Measurements from ENCODE around the gene BRI3BP. TPM values are rescaled to one million over a fixed set of nuclear protein-coding genes. Genes with fewer than 3 reads are reported as not detected.
"Not testable (repeated sequence)": the region's sequence is repeated elsewhere in the genome, so short reads cannot be mapped to it uniquely, and the experiment has no call there.

The BRI3BP gene
- total and polyA plus RNA-seq, 9 donors, result 2.5 to 4.7 (median 3.3) TPM

DNA sequence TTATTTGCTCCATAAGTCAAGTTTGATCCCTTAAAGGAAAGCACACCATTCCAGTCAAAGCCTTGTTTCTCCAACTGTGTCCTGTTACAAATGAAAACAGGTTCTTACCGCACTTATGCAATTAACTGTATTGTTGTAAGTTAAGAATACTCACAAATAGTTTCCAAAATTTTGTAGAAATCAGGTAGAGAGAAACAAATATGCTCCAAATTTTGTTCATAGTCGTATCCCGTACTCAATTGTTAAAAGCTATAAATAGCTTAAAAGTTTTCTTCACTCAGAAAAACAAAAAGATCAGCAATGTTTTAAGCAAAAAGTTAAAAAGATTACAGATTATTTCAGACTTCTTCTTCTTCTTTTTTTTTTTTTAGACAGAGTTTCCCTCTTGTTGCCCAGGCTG is 67.8 kb downstream of the BRI3BP start:
- Histone ChIP-seq H3K27me3 (ENCODE audit: control insufficient read depth, insufficient read depth, low read length) (peaks cover 5% of the 10 kb centered on the region), H3K27ac (ENCODE audit: low read length) (no peak overlapping the region), H3K36me3 (ENCODE audit: control insufficient read depth, insufficient read depth, low read length) (no peaks in the 10 kb centered on the region), H3K4me1 (ENCODE audit: control insufficient read depth, insufficient read depth, low read length) (peaks cover 10% of the 10 kb centered on the region), H3K9me3 (replicated peaks; ENCODE audit: control insufficient read depth, low read depth, low read length) (peaks cover 2% of the 10 kb centered on the region), H3K4me3 (ENCODE audit: low read length) (no peak overlapping the region)
- no peak for DNase-seq
- WGBS (ENCODE audit: insufficient coverage), result no CpG with 5 or more reads among the region's 3 CpGs

DNA sequence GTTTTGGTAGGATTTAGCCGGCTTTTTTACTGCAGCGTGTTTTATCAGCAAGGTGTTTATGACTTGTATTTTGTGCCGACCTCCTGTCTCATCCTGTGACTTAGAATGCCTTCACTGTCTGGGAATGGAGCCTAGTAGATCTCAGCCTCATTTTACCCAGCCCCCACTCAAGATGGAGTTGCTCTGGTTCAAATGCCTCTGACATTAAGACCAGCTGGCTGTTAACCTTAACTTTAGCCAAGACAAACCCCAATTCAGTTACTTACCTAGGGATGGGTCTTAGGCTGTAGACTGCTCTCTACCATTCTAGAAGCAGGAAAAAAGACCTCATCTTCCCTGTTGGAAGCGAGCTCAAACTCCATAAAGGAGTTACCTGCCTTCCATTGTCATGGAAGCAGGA is 70.1 kb downstream of the BRI3BP start:
- not testable (repeated sequence) for H3K36me3 ChIP-seq (ENCODE audit: control insufficient read depth, insufficient read depth, low read length); H3K4me3 ChIP-seq (ENCODE audit: low read length); H3K27ac ChIP-seq (ENCODE audit: low read length); H3K9me3 ChIP-seq (replicated peaks; ENCODE audit: control insufficient read depth, low read depth, low read length); H3K27me3 ChIP-seq (ENCODE audit: control insufficient read depth, insufficient read depth, low read length); DNase-seq
- 0% methylated on average over 1 of the region's 4 CpGs for WGBS (ENCODE audit: insufficient coverage)
- H3K4me1 ChIP-seq (ENCODE audit: control insufficient read depth, insufficient read depth, low read length), result peaks cover 28% of the 10 kb centered on the region

DNA sequence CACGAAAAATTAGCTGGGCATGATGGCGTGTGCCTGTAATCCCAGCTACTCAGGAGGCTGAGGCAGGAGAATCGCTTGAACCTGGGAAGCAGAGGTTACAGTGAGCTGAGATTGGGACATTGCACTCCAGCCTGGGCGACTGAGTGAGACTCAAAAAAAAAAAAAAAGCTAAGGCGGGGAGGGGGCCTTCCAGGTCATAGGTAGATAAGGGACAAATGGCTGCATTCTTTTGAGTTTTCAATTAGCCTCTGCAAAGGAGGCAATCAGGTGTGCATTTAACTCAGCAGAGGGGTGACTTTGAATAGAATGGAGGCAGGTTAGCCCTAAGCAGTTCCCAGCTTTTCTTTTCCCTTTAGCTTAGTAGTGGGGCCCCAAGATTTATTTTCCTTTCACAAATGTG is 71.0 kb downstream of the BRI3BP start:
- 66% methylated on average over 3 of the region's 5 CpGs for WGBS (ENCODE audit: insufficient coverage)

DNA sequence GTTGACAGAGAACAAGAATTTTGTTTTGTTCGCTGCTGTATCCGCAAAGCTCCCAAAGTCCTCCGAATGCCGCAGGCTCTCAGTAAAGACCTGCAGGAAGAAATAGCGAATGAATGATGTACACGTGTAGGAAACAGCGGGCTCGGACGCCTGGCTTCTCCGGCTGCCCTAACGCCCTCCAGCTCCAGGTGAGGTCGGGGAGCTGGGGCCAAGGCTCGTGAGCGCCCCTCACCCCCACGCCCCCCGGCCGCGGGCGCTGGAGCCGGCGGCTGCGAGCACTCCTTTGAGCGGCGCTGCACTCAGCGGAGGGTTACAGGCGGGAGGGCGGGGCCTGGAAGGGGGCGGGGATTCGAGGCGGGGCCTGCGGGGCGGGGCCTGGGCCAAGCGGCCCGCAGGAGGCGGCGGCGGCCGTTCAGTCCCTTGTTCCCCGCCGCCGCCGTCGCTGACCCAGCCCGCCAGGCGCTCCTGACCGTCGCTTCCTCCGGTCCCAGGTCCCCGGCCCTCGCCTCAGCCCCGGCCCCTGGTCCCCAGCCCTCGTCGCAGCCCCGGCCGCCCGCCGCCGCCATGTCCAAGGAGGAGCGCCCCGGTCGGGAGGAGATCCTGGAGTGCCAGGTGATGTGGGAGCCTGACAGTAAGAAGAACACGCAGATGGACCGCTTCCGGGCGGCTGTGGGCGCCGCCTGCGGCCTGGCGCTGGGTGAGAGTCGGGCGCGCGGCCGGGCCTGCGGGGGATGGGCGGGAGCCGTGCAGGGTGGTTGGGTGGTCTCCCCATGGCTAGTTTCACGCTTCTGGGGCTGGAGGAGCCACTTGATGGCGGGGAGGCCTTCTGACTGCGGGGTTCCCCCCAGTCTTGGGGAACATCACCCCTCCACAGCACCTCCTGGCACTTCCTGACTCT is 71.8 kb downstream of the BRI3BP start, which contains the start of gene AACS:
TSS of gene AACS (plus strand) at position 415 of the 898 bp plus-strand sequence. CDS start at position 565, 150 bp downstream.
- DNase-seq, result peak; percentile 87
- Histone ChIP-seq H3K4me3 (ENCODE audit: low read length) (peak within 1 kb of the TSS; percentile 70), H3K9me3 (replicated peaks; ENCODE audit: control insufficient read depth, low read depth, low read length) (peaks cover 2% of the 10 kb centered on the region), H3K36me3 (ENCODE audit: control insufficient read depth, insufficient read depth, low read length) (peaks cover 10% of the 10 kb centered on the region), H3K4me1 (ENCODE audit: control insufficient read depth, insufficient read depth, low read length) (peaks cover 45% of the 10 kb centered on the region), H3K27ac (ENCODE audit: low read length) (peak within 1 kb of the TSS; percentile 29), H3K27me3 (ENCODE audit: control insufficient read depth, insufficient read depth, low read length) (peaks cover 5% of the 10 kb centered on the region)
- WGBS (ENCODE audit: insufficient coverage), result under 1% methylated on average over 70 of the region's 80 CpGs

More for the DNA sequence above, 71.0 kb downstream of the BRI3BP start:
- Histone ChIP-seq H3K27me3 (ENCODE audit: control insufficient read depth, insufficient read depth, low read length) (peaks cover 5% of the 10 kb centered on the region), H3K27ac (ENCODE audit: low read length) (no peak overlapping the region), H3K9me3 (replicated peaks; ENCODE audit: control insufficient read depth, low read depth, low read length) (peaks cover 2% of the 10 kb centered on the region), H3K4me1 (ENCODE audit: control insufficient read depth, insufficient read depth, low read length) (peaks cover 38% of the 10 kb centered on the region), H3K36me3 (ENCODE audit: control insufficient read depth, insufficient read depth, low read length) (peaks cover 10% of the 10 kb centered on the region), H3K4me3 (ENCODE audit: low read length) (no peak overlapping the region)
- DNase-seq, result no peak

- peaks cover 5% of the 10 kb centered on the region for H3K27me3 ChIP-seq (ENCODE audit: control insufficient read depth, insufficient read depth, low read length)
- peaks cover 51% of the 10 kb centered on the region for H3K4me1 ChIP-seq (ENCODE audit: control insufficient read depth, insufficient read depth, low read length)
- DNase-seq, result peak; percentile 19
- peak overlapping the region; percentile 70 for H3K4me3 ChIP-seq (ENCODE audit: low read length)
- WGBS (ENCODE audit: insufficient coverage), result 2% methylated on average over 8 of the region's 18 CpGs
- H3K27ac ChIP-seq (ENCODE audit: low read length), result peak overlapping the region; percentile 29
- H3K36me3 ChIP-seq (ENCODE audit: control insufficient read depth, insufficient read depth, low read length), result peaks cover 10% of the 10 kb centered on the region
- H3K9me3 ChIP-seq (replicated peaks; ENCODE audit: control insufficient read depth, low read depth, low read length), result peaks cover 1% of the 10 kb centered on the region
Observed at GRCh38 chr12:125065919-125066570, 72.6 kb downstream of the BRI3BP start.

DNA sequence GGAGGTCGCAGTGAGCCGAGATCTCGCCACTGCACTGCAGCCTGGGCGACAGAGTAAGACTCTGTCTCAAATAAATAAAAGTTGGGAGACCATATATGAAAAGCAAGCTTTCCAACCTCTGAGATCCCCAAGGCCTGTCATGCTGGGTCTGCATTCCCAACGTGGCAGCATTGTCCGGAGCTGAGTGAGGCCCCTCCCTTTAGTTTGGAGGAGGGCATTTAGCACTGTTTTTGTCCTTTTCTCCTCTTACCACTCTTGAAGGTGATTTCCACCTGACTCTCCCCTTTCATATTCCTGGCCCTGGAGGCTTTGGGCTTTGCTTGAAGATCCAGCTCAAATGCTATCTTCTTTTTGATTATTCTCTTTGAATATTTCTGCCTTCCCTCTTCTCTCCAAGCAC is 74.9 kb downstream of the BRI3BP start:
- DNase-seq, result no peak
- Histone ChIP-seq H3K27me3 (ENCODE audit: control insufficient read depth, insufficient read depth, low read length) (peaks cover 4% of the 10 kb centered on the region), H3K4me3 (ENCODE audit: low read length) (no peak overlapping the region), H3K9me3 (replicated peaks; ENCODE audit: control insufficient read depth, low read depth, low read length) (no peaks in the 10 kb centered on the region), H3K27ac (ENCODE audit: low read length) (peak overlapping the region; percentile 60), H3K4me1 (ENCODE audit: control insufficient read depth, insufficient read depth, low read length) (peaks cover 52% of the 10 kb centered on the region), H3K36me3 (ENCODE audit: control insufficient read depth, insufficient read depth, low read length) (peaks cover 10% of the 10 kb centered on the region)
- 95% methylated on average over 3 of the region's 6 CpGs for WGBS (ENCODE audit: insufficient coverage)

- peaks cover 51% of the 10 kb centered on the region for H3K4me1 ChIP-seq (ENCODE audit: control insufficient read depth, insufficient read depth, low read length)
- H3K36me3 ChIP-seq (ENCODE audit: control insufficient read depth, insufficient read depth, low read length), result peaks cover 10% of the 10 kb centered on the region
- peak; percentile 88 for DNase-seq
- H3K27me3 ChIP-seq (ENCODE audit: control insufficient read depth, insufficient read depth, low read length), result no peaks in the 10 kb centered on the region
- H3K27ac ChIP-seq (ENCODE audit: low read length), result peak overlapping the region; percentile 83
- H3K9me3 ChIP-seq (replicated peaks; ENCODE audit: control insufficient read depth, low read depth, low read length), result no peaks in the 10 kb centered on the region
- WGBS (ENCODE audit: insufficient coverage), result 55% methylated on average over 8 of the region's 8 CpGs
- H3K4me3 ChIP-seq (ENCODE audit: low read length), result no peak overlapping the region
Observed at GRCh38 chr12:125069616-125070015, 76.2 kb downstream of the BRI3BP start.

DNA sequence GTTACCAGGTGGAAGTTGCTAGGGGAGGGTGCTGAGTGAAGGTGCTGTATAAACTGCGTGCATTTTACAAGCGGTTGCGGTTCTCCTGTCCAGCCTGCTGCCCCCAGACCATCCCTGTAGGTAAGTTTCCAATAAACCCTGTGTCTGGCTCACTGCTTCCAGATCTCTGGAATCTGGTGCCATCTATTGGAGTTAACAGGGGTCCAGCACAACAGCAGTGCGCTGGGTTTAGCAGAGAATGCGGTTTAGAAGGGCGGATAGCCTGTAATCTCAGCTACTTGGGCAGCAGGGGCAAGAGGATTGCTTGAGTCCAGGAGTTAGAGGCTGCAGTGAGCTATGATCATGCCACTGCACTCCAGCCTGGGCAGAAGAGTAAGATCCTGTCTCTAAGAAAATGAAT is 76.7 kb downstream of the BRI3BP start:
- Histone ChIP-seq H3K4me1 (ENCODE audit: control insufficient read depth, insufficient read depth, low read length) (peaks cover 48% of the 10 kb centered on the region), H3K4me3 (ENCODE audit: low read length) (no peak overlapping the region), H3K9me3 (replicated peaks; ENCODE audit: control insufficient read depth, low read depth, low read length) (no peaks in the 10 kb centered on the region), H3K27me3 (ENCODE audit: control insufficient read depth, insufficient read depth, low read length) (no peaks in the 10 kb centered on the region), H3K36me3 (ENCODE audit: control insufficient read depth, insufficient read depth, low read length) (peaks cover 10% of the 10 kb centered on the region), H3K27ac (ENCODE audit: low read length) (peak overlapping the region; percentile 83)
- DNase-seq, result peak; percentile 41
- 47% methylated on average over 3 of the region's 6 CpGs for WGBS (ENCODE audit: insufficient coverage)

DNA sequence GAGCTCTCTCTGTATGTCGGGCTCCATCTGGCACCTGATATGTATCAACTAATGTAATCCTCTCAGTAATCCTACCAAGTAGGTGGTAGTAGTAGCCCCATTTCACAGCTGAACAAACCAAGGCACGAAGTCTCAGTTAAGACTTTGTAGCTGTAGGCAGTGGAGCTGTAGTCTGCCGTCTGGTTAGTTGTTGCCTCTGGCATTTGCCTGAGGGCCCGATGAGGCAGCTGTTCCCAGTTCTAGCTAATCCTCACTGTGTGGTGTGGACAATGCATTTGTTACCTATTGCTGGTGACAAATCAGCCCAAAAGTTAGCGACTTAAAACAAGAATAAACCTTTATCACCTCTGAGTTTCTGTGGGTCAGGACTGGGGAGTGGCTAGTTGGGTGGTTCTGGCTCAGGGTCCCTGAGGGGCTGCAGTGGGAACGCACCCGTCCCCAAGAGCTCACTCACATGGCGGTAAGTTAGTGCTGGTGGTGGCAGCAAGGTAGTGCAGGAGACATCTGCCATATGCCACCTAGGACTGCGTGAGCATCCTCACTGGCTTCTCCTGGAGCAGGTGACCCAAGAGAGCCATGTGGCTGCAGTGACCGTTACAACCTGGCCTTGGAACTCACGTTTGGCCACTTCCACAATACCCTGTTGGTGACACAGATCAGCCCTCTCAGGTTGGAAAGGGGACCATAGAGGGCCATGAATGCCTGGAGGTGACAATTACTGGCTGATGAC is 77.4 kb downstream of the BRI3BP start:
- peak overlapping the region; percentile 83 for H3K27ac ChIP-seq (ENCODE audit: low read length)
- no peaks in the 10 kb centered on the region for H3K27me3 ChIP-seq (ENCODE audit: control insufficient read depth, insufficient read depth, low read length)
- no peak overlapping the region for H3K4me3 ChIP-seq (ENCODE audit: low read length)
- no peaks in the 10 kb centered on the region for H3K9me3 ChIP-seq (replicated peaks; ENCODE audit: control insufficient read depth, low read depth, low read length)
- WGBS (ENCODE audit: insufficient coverage), result 91% methylated on average over 6 of the region's 11 CpGs
- DNase-seq, result no peak
- peaks cover 12% of the 10 kb centered on the region for H3K36me3 ChIP-seq (ENCODE audit: control insufficient read depth, insufficient read depth, low read length)
- H3K4me1 ChIP-seq (ENCODE audit: control insufficient read depth, insufficient read depth, low read length), result peaks cover 46% of the 10 kb centered on the region

- DNase-seq, result no peak
- no peak overlapping the region for H3K27ac ChIP-seq (ENCODE audit: low read length)
- no peaks in the 10 kb centered on the region for H3K27me3 ChIP-seq (ENCODE audit: control insufficient read depth, insufficient read depth, low read length)
- peaks cover 42% of the 10 kb centered on the region for H3K4me1 ChIP-seq (ENCODE audit: control insufficient read depth, insufficient read depth, low read length)
- peaks cover 18% of the 10 kb centered on the region for H3K36me3 ChIP-seq (ENCODE audit: control insufficient read depth, insufficient read depth, low read length)
- H3K4me3 ChIP-seq (ENCODE audit: low read length), result no peak overlapping the region
- 90% methylated on average over 9 of the region's 12 CpGs for WGBS (ENCODE audit: insufficient coverage)
- H3K9me3 ChIP-seq (replicated peaks; ENCODE audit: control insufficient read depth, low read depth, low read length), result no peaks in the 10 kb centered on the region
Observed at GRCh38 chr12:125071456-125071855, 78.0 kb downstream of the BRI3BP start.

Measured in muscle of leg (tissue), 11 donors.